K562 (cell line): ENCODE measurements around the gene NUP43. TPM values are rescaled to one million over a fixed set of nuclear protein-coding genes. Genes with fewer than 3 reads are reported as not detected.
A peak's percentile ranks its signal among the peaks of the same experiment; 100 is the strongest.

Source experiments
- CXXC5 ChIP-seq: fragments of 250-450 bp; sonication (Bioruptor Pico); IDR thresholded peaks from 2 replicates; pipeline ENCODE4 v1.8.0; 2022; ENCODE audit warnings: inconsistent platforms, mild to moderate bottlenecking, moderate library complexity
- PHB ChIP-seq: fragments of 250-450 bp; sonication (Bioruptor Pico); IDR thresholded peaks from 2 replicates; pipeline ENCODE4 v1.5.0; 2021
- SRF ChIP-seq, 2 experiments: fragments of 250-450, 450-650 bp in 1 of 2; sonication (Bioruptor Pico) in 1 of 2; sonication (generic) in 1 of 2; formaldehyde crosslinking; IDR thresholded peaks; 2 replicates each; pipeline versions ENCODE4 v1.5.0 to v1.5.1; 2020 to 2022; ENCODE audit warnings: mild to moderate bottlenecking in 1 of 2, missing genetic modification reagents in 1 of 2
- ZNF134 ChIP-seq: fragments of 250-450 bp; sonication (Bioruptor Pico); conservative IDR thresholded peaks from 2 replicates; pipeline ENCODE4 v1.4.0; 2020
- ZNF232 ChIP-seq: sonication (generic); formaldehyde crosslinking; IDR thresholded peaks from 2 replicates; pipeline ENCODE4 v1.8.0; 2022; ENCODE audit warnings: mild to moderate bottlenecking, missing genetic modification reagents
- polyA plus RNA-seq, 8 experiments: library from polyadenylated mRNA; depleted of rRNA in 4 of 8; stranded (reverse) in 5 of 8; unstranded in 3 of 8; fragments of >200 nt; fragmentation: Nextera tagmentation in 2 of 8; fragmentation: Illumina TruSeq in 1 of 8; extraction: Ambion mirVana in 2 of 8; extraction: Trizol in 1 of 8; gene quantifications; 2 replicates each; pipeline versions ENCODE4 v1.2.1 to v1.2.3, GENCODE V29; 2011 to 2014; ENCODE audit warnings: inconsistent platforms in 1 of 8, missing spikeins in 1 of 8
- total RNA-seq, 7 experiments: library from RNA; depleted of rRNA in 6 of 7; stranded (reverse); fragments of >200 nt in 6 of 7; fragmentation: Illumina TruSeq in 2 of 7; extraction: Trizol in 2 of 7; gene quantifications; 2 replicates each; pipeline versions ENCODE4 v1.2.1 to v1.2.3, GENCODE V29; 2011 to 2021; ENCODE audit warnings: low replicate concordance in 1 of 7
- TF ChIP-seq, protein P1 (sequence below), 2 experiments: fragments of 450-650 bp; formaldehyde crosslinking in 1 of 2; IDR thresholded peaks; 2 replicates each; pipeline versions ENCODE4 v1.4.0 to v1.6.1; 2014 to 2020; ENCODE audit warnings: mild to moderate bottlenecking in 2 of 2, borderline replicate concordance in 1 of 2, low read depth in 1 of 2
- TF ChIP-seq, protein P2 (sequence below): fragments of 450-650 bp; IDR thresholded peaks from 2 replicates; pipeline ENCODE4 v1.7.1; 2018; ENCODE audit warnings: mild to moderate bottlenecking, low read depth; ENCODE audit not compliant: partially characterized antibody
- TF ChIP-seq, protein P3 (sequence below): fragments of 250-450 bp; sonication (Bioruptor Pico); IDR thresholded peaks from 2 replicates; pipeline ENCODE4 v1.5.0; 2021; ENCODE audit warnings: mild to moderate bottlenecking, moderate library complexity
- TF ChIP-seq, protein P4 (sequence below): fragments of 250-450 bp; sonication (Bioruptor Pico); IDR thresholded peaks from 2 replicates; pipeline ENCODE4 v1.8.0; 2022; ENCODE audit warnings: moderate library complexity, mild to moderate bottlenecking, inconsistent platforms

Gene NUP43
- total and polyA plus RNA-seq, 9 of the 15 experiments (the other 6 are each of a cell fraction or from before 2014, with no cell fraction given): 28.9 to 136 (median 67.4) TPM

DNA sequence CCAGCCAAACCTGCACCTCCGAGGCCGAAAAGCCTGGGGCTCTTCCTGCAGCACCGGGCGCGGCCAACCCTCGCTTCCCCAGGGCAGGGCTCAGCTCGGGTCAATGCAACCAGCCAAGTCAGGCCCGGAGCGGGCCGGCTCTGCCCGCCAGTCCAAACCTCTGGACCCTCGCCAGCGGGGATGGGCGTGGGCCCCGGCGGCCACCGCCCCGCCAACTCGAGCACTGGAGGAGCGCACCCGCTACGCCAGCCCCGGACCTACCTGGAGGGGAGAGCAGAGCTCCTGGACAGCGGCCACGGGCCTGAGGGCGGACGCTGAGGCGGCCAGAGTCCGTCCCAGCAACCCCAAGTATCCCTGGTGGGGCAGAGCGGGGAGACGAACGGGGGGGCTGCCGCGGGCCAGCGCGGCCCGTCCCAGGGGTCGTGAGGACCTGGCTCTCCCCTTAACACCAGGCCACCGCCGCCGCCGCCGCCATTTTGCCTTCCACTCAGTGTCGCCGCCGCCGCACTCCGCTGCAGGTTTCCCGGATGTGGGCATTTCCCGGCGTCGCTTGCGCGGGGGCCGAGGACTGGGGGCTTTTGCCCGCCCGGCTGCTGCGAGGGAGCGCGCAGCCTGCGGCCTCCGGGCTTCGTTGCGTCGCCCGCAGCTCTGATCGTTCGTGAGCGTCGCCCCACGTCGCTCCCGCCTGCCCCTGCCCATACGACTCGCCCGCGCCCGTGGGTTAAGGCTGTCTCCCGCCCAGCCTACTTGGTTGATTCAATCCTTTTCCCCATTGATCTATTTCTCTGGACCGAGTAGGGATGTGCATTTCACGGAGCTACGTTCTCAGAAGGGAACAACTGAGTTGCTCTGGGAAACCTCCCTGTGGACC, 28.5 kb downstream of the NUP43 start, which contains the start of gene LATS1 (continued):
- TF ChIP-seq, protein P1, sequence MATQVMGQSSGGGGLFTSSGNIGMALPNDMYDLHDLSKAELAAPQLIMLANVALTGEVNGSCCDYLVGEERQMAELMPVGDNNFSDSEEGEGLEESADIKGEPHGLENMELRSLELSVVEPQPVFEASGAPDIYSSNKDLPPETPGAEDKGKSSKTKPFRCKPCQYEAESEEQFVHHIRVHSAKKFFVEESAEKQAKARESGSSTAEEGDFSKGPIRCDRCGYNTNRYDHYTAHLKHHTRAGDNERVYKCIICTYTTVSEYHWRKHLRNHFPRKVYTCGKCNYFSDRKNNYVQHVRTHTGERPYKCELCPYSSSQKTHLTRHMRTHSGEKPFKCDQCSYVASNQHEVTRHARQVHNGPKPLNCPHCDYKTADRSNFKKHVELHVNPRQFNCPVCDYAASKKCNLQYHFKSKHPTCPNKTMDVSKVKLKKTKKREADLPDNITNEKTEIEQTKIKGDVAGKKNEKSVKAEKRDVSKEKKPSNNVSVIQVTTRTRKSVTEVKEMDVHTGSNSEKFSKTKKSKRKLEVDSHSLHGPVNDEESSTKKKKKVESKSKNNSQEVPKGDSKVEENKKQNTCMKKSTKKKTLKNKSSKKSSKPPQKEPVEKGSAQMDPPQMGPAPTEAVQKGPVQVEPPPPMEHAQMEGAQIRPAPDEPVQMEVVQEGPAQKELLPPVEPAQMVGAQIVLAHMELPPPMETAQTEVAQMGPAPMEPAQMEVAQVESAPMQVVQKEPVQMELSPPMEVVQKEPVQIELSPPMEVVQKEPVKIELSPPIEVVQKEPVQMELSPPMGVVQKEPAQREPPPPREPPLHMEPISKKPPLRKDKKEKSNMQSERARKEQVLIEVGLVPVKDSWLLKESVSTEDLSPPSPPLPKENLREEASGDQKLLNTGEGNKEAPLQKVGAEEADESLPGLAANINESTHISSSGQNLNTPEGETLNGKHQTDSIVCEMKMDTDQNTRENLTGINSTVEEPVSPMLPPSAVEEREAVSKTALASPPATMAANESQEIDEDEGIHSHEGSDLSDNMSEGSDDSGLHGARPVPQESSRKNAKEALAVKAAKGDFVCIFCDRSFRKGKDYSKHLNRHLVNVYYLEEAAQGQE (IDR thresholded peaks at IDR 0.05; ENCODE audit: borderline replicate concordance): peak; percentile 95
- TF ChIP-seq, protein P1 (CRISPR knock-in tag; IDR thresholded peaks at IDR 0.05; ENCODE audit: low read depth): peak; percentile 87
- TF ChIP-seq, protein P2, sequence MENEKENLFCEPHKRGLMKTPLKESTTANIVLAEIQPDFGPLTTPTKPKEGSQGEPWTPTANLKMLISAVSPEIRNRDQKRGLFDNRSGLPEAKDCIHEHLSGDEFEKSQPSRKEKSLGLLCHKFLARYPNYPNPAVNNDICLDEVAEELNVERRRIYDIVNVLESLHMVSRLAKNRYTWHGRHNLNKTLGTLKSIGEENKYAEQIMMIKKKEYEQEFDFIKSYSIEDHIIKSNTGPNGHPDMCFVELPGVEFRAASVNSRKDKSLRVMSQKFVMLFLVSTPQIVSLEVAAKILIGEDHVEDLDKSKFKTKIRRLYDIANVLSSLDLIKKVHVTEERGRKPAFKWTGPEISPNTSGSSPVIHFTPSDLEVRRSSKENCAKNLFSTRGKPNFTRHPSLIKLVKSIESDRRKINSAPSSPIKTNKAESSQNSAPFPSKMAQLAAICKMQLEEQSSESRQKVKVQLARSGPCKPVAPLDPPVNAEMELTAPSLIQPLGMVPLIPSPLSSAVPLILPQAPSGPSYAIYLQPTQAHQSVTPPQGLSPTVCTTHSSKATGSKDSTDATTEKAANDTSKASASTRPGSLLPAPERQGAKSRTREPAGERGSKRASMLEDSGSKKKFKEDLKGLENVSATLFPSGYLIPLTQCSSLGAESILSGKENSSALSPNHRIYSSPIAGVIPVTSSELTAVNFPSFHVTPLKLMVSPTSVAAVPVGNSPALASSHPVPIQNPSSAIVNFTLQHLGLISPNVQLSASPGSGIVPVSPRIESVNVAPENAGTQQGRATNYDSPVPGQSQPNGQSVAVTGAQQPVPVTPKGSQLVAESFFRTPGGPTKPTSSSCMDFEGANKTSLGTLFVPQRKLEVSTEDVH: no peak
- TF ChIP-seq CXXC5 (CRISPR knock-in tag): peak; percentile 93
- TF ChIP-seq ZNF134 (CRISPR knock-in tag): no peak
- TF ChIP-seq, protein P3, sequence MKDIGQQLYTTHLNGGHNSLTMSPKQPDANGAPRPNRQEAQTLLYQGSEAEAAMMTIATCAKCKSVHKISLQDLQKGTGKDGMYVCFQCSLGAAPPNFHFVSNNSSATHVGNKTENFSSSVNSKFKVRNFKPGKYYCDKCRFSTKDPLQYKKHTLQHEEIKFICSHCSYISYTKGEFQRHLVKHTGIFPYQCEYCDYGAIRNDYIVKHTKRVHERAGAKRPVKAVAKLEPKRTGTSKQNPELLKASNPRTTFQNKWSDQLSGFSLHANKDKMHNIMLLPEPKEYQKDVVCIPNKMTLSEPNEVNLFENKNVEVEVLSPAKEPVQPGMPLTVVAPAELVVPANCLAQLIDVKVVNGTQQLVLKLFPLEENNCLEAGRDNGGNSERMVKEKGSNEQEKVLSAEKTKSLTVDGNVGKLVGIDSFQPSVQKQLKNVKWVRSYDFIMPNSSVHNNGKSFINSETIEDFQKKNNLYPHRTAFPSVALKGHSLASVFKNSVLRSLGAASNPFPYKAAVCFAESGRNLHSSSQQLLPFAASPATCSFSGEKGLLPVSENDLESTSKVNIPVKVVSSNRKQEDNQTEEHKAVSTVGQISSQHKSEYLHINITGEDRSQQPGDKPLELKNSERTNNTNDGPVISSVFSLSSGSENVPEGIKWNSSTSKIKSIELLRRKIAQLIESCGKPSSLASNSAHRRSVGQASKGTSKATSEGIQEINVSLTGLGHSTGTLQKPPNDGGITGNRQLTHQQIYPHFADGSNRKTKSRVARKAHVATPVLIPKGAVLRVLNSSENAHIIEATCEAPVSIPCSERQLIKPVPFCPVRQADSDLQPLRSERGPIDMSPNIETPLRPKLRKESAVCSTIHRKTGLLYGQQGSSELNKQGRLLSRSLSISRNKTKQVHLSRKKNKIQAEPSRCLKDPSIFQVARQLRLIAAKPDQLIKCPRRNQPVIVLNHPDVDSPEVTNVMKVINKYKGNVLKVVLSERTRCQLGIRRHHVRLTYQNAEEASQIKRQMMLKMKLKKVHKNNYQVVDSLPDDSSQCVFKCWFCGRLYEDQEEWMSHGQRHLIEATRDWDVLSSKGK: no peak
- peak; percentile 92; the same call in 1 of the 2 replicates for TF ChIP-seq ZNF232 (CRISPR knock-in tag)
- TF ChIP-seq SRF (CRISPR knock-in tag; IDR thresholded peaks at IDR 0.05): no peak
- TF ChIP-seq, protein P4, sequence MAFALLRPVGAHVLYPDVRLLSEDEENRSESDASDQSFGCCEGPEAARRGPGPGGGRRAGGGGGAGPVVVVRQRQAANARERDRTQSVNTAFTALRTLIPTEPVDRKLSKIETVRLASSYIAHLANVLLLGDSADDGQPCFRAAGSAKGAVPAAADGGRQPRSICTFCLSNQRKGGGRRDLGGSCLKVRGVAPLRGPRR (CRISPR knock-in tag): 0 out of 2 replicates have a peak, but pooled peaks have one; percentile 16
- peak; percentile 80; the same call in 1 of the 2 replicates for TF ChIP-seq PHB (CRISPR knock-in tag)
